H1 (cell line): ENCODE measurements around the gene CCDC24. TPM values are rescaled to one million over a fixed set of nuclear protein-coding genes. Genes with fewer than 3 reads are reported as not detected.

ENCODE experiments used
- CHD7 ChIP-seq: fragments of 300-600 bp; sonication (generic); IDR thresholded peaks from 2 replicates; pipeline ENCODE4 v1.7.1; 2012; ENCODE audit warnings: low read length, moderate library complexity, mild to moderate bottlenecking, inconsistent platforms; ENCODE audit not compliant: insufficient replicate concordance
- polyA plus RNA-seq, 7 experiments: library from polyadenylated mRNA; depleted of rRNA in 3 of 7; stranded (reverse) in 5 of 7; unstranded in 2 of 7; fragments of >200 nt in 5 of 7; fragments of 200-250 nt in 2 of 7; gene quantifications; 1 replicate in 5 of 7; 2 replicates in 1 of 7; 4 replicates in 1 of 7; pipeline versions ENCODE4 v1.2.1 to v1.2.3, GENCODE V29; 2011 to 2013; ENCODE audit warnings: missing spikeins in 2 of 7, mixed read lengths in 2 of 7
- total RNA-seq: library from RNA; stranded (reverse); fragmentation: NEBNext Ultra II Directional; extraction: Animal tissue kit (Norgen Biotek cat#: 25700); gene quantifications from 2 replicates; pipeline ENCODE4 v1.2.1, GENCODE V29; 2021

The CCDC24 gene
- total and polyA plus RNA-seq, 2 of the 8 experiments (the other 6 are each of a cell fraction or from before 2014, with no cell fraction given), result 11.2 to 11.4 TPM

GRCh38 chr1:44021156-44021555 lies 29.8 kb downstream of the CCDC24 start (continued):
- no peak for TF ChIP-seq CHD7
- TF ChIP-seq, all 59 proteins: peak for 0
